GM12874 (cell line): ENCODE data around the gene HAGHL.

Source experiments
- TF ChIP-seq, protein P1 (sequence below): IDR thresholded peaks from 2 replicates; pipeline ENCODE4 v1.5.1; 2011; ENCODE audit warnings: low read depth, mild to moderate bottlenecking, control low read depth, low read length, moderate library complexity; ENCODE audit not compliant: insufficient read depth

HAGHL gene

DNA sequence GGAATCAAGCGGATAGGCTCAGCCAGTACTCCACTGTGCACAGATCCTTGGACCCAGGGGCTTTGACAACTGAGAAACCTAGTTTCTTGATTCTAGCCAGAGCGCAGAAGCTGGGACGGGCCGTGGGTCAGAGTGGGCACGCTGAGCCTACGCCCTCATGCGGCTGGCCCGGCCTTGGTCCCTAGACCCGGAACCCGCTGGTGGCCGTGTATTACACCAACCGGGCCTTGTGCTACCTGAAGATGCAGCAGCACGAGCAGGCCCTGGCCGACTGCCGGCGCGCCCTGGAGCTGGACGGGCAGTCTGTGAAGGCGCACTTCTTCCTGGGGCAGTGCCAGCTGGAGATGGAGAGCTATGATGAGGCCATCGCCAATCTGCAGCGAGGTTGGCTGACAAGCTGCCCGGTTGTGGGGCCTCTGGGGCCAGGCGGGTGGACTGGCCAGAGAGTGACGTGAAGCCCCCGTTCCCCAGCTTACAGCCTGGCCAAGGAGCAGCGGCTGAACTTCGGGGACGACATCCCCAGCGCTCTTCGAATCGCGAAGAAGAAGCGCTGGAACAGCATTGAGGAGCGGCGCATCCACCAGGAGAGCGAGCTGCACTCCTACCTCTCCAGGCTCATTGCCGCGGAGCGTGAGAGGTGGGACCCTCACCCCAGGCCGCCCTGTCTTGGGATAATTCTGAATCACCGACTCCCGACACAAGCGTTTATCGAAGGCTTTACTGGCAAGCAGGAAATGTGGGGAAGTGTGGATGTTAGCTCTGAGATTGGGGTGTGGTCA lies 45.8 kb upstream of the HAGHL start:
- TF ChIP-seq, protein P1, sequence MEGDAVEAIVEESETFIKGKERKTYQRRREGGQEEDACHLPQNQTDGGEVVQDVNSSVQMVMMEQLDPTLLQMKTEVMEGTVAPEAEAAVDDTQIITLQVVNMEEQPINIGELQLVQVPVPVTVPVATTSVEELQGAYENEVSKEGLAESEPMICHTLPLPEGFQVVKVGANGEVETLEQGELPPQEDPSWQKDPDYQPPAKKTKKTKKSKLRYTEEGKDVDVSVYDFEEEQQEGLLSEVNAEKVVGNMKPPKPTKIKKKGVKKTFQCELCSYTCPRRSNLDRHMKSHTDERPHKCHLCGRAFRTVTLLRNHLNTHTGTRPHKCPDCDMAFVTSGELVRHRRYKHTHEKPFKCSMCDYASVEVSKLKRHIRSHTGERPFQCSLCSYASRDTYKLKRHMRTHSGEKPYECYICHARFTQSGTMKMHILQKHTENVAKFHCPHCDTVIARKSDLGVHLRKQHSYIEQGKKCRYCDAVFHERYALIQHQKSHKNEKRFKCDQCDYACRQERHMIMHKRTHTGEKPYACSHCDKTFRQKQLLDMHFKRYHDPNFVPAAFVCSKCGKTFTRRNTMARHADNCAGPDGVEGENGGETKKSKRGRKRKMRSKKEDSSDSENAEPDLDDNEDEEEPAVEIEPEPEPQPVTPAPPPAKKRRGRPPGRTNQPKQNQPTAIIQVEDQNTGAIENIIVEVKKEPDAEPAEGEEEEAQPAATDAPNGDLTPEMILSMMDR: no peak

DNA sequence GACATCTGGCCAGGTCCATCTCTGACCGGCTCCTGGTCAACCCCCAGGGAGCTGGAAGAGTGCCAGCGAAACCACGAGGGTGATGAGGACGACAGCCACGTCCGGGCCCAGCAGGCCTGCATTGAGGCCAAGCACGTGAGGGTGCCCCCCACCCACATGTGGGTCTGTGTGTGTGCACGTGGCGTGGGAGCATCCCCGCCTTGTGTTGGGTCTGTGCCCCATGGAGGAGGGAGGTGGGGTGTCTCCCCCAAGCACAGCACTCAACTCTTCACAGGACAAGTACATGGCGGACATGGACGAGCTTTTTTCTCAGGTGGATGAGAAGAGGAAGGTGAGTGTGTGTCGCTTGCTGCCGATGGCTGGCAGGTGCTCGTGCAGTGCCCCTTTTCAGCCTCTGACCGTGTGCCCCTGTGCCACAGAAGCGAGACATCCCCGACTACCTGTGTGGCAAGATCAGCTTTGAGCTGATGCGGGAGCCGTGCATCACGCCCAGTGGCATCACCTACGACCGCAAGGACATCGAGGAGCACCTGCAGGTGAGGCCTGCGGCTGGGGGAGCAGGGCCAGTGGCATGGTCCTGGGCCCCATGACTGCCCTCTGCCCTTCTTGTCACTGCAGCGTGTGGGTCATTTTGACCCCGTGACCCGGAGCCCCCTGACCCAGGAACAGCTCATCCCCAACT lies 45.0 kb upstream of the HAGHL start:
- TF ChIP-seq, protein P1: no peak

DNA sequence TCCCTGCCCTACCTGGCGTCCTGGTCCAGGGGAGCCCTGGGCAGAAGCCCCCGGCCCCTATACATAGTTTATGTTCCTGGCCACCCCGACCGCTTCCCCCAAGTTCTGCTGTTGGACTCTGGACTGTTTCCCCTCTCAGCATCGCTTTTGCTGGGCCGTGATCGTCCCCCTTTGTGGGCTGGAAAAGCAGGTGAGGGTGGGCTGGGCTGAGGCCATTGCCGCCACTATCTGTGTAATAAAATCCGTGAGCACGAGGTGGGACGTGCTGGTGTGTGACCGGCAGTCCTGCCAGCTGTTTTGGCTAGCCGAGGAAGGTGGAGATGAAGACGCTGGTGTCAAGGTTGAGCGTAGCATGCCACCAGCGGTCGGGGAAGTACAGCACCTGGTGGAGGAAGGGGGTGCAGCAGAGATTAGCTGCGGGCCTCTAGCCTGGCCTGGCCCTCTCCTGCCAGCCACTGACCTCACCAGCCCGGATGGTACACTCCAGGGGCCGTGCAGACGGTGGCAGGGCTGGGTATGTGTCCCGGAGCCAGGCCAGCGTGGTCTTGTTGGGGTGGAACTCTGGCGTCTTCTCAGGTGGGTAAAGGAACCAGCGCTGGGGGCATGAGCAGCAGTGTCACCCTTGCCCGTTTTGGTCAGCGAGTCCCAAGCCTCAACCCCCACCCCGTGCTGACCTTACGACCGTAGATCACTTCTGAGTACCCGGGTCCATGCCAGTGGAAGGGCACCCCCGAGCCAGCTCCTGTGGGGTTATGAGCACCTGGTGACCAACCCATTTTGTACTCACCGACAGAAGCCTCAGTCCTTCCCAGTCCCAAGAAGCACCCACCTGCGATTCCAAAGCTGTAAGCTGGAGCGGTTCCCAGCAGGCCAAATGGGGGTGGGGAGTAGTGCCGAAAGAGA lies 44.2 kb upstream of the HAGHL start:
- TF ChIP-seq, protein P1: no peak

GRCh38 chr16:683396-684070 lies 43.4 kb upstream of the HAGHL start:
- TF ChIP-seq, protein P1: no peak

GRCh38 chr16:684071-684794 lies 42.7 kb upstream of the HAGHL start, which contains the start of gene JMJD8:
Gene JMJD8 (minus strand): TSS chr16:684334. CDS start chr16:684319, 15 bp downstream.
- TF ChIP-seq, protein P1: no peak

DNA sequence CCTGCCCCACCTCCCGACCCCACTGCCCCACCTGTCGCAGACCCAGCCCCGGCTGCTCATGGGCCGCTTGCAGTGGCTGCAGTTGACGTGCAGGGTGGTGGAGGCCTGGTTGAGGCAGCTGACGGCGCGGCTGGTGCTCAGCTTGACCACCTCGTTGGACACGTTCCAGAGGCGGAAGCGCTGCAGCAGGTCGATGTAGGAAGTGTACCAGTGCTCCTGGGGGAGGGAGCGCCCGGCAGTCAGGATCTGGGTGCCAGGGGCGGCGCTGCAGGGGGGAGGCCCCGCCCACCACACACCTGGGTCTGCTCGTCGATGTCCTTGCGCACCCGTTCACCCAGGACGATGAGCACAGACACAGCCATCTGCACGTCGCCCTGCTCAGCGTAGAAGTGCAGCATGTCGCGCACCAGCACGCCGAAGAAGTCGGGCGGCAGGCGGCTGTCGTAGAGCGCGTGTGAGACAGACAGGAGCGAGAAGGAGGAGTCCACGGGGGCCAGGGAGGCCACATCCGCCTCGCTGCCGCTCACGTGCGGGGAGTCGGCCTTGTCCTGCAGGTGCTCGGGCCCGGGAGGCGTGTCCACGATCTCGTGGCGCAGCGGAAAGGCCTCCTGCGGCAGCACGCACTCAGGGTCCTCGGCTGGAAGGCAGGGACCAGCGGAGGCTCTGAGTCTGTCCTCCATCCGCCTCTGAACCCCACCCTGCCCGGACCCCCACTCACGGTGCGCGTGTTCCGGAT lies 41.8 kb upstream of the HAGHL start:
- TF ChIP-seq, protein P1: no peak
